T-helper 2 cell treated with Interferon-gamma antibody and Interleukin-4, amounts not matched to agents 5 μg/mL and 100 μg/mL, for 36 hours (primary cell): ENCODE results near the gene GFRA4.

Source experiments
- DNase-seq: peaks from one replicate; pipeline ENCODE4 v3.0.0; 2021; ENCODE audit warnings: low spot score
- H3K27ac Mint-ChIP-seq: one replicate; pipeline ENCODE4 v1.8.0; 2021; ENCODE audit warnings: mild to moderate bottlenecking, mixed read lengths
- H3K27me3 Mint-ChIP-seq: one replicate; pipeline ENCODE4 v1.8.0; 2021; ENCODE audit warnings: low read depth, mixed read lengths
- H3K36me3 Mint-ChIP-seq: one replicate; pipeline ENCODE4 v1.8.0; 2021; ENCODE audit warnings: low read depth, mixed read lengths
- H3K4me1 Mint-ChIP-seq: one replicate; pipeline ENCODE4 v1.8.0; 2021; ENCODE audit warnings: low read depth, mixed read lengths
- H3K4me3 Mint-ChIP-seq: one replicate; pipeline ENCODE4 v1.8.0; 2022; ENCODE audit warnings: mild to moderate bottlenecking, moderate library complexity, mixed read lengths
- H3K9me3 Mint-ChIP-seq: one replicate; pipeline ENCODE4 v1.8.0; 2021; ENCODE audit warnings: mixed read lengths

Gene GFRA4

GRCh38 chr20:3659492-3660261 lies 3.5 kb downstream of the GFRA4 start:
- Mint-ChIP-seq H3K4me1 (peaks cover 8% of the 10 kb centered on the region), H3K9me3 (no peaks in the 10 kb centered on the region), H3K36me3 (no peaks in the 10 kb centered on the region), H3K27me3 (peaks cover 43% of the 10 kb centered on the region), H3K4me3 (no peak overlapping the region), H3K27ac (no peak overlapping the region)
- DNase-seq = no peak

GRCh38 chr20:3658716-3659491 lies 4.3 kb downstream of the GFRA4 start:
- Mint-ChIP-seq H3K4me1 (peaks cover 8% of the 10 kb centered on the region), H3K36me3 (no peaks in the 10 kb centered on the region), H3K9me3 (no peaks in the 10 kb centered on the region), H3K27me3 (peaks cover 37% of the 10 kb centered on the region), H3K27ac (no peak overlapping the region), H3K4me3 (peak overlapping the region; percentile 54)
- no peak for DNase-seq

- no peaks in the 10 kb centered on the region for H3K36me3 Mint-ChIP-seq
- peaks cover 12% of the 10 kb centered on the region for H3K4me1 Mint-ChIP-seq
- peaks cover 33% of the 10 kb centered on the region for H3K27me3 Mint-ChIP-seq
- H3K4me3 Mint-ChIP-seq = no peak overlapping the region
- no peak overlapping the region for H3K27ac Mint-ChIP-seq
- DNase-seq = no peak
- H3K9me3 Mint-ChIP-seq = no peaks in the 10 kb centered on the region
Measured at GRCh38 chr20:3658019-3658715, 5.0 kb downstream of the GFRA4 start.

DNA sequence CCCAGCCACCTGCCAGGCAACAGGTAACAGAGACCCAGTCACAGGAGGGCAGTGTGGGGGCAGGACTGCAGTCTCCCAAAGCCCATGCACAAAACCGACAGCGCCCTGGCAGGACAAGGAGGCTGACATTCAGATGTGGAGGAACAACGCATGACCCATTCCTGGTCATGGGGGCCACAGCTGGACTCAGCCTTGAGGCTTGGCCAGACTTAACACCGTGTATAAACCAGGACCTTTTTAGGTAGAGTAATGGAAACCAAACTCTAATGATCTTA lies 8.1 kb downstream of the GFRA4 start:
- no peak overlapping the region for H3K4me3 Mint-ChIP-seq
- H3K27ac Mint-ChIP-seq = no peak overlapping the region
- H3K9me3 Mint-ChIP-seq = no peaks in the 10 kb centered on the region
- peaks cover 14% of the 10 kb centered on the region for H3K27me3 Mint-ChIP-seq
- DNase-seq = no peak
- H3K36me3 Mint-ChIP-seq = no peaks in the 10 kb centered on the region
- peaks cover 19% of the 10 kb centered on the region for H3K4me1 Mint-ChIP-seq

- no peak for DNase-seq
- H3K4me3 Mint-ChIP-seq = no peak overlapping the region
- no peaks in the 10 kb centered on the region for H3K36me3 Mint-ChIP-seq
- H3K27ac Mint-ChIP-seq = no peak overlapping the region
- H3K9me3 Mint-ChIP-seq = no peaks in the 10 kb centered on the region
- H3K27me3 Mint-ChIP-seq = peaks cover 10% of the 10 kb centered on the region
- H3K4me1 Mint-ChIP-seq = peaks cover 19% of the 10 kb centered on the region
Measured at GRCh38 chr20:3654326-3655130, 8.7 kb downstream of the GFRA4 start.

DNA sequence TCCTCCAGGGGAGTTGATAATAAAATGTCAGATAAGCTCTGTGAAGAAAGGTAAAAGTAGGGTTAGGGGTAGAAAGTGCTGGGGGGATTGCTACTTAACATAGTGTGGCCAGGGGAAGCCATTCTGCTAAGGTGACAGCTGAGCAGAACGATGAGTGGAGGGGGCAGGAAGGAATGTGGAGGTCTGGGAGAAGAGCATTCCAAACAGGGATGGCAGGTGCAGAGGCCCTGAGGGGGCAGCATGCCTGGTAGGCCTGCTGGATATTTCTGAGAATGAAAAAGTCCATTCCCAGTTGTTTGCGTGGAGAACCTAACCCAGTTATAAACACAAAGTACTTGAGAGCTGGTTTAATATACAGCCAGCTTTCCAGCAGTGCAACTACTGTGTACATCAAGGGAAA lies 9.3 kb downstream of the GFRA4 start:
- peaks cover 15% of the 10 kb centered on the region for H3K4me1 Mint-ChIP-seq
- peaks cover 4% of the 10 kb centered on the region for H3K27me3 Mint-ChIP-seq
- DNase-seq = no peak
- no peaks in the 10 kb centered on the region for H3K9me3 Mint-ChIP-seq
- H3K4me3 Mint-ChIP-seq = no peak overlapping the region
- no peak overlapping the region for H3K27ac Mint-ChIP-seq
- H3K36me3 Mint-ChIP-seq = no peaks in the 10 kb centered on the region

- no peak for DNase-seq
- Mint-ChIP-seq H3K36me3 (no peaks in the 10 kb centered on the region), H3K4me3 (no peak overlapping the region), H3K4me1 (peaks cover 10% of the 10 kb centered on the region), H3K27me3 (no peaks in the 10 kb centered on the region), H3K27ac (no peak overlapping the region), H3K9me3 (no peaks in the 10 kb centered on the region)
Measured at GRCh38 chr20:3652676-3653596, 10.3 kb downstream of the GFRA4 start.

- H3K4me3 Mint-ChIP-seq = no peak overlapping the region
- no peak overlapping the region for H3K27ac Mint-ChIP-seq
- H3K4me1 Mint-ChIP-seq = peaks cover 10% of the 10 kb centered on the region
- no peak for DNase-seq
- H3K36me3 Mint-ChIP-seq = no peaks in the 10 kb centered on the region
- no peaks in the 10 kb centered on the region for H3K9me3 Mint-ChIP-seq
- no peaks in the 10 kb centered on the region for H3K27me3 Mint-ChIP-seq
Measured at GRCh38 chr20:3652221-3652620, 11.0 kb downstream of the GFRA4 start.

GRCh38 chr20:3651204-3651962 lies 11.8 kb downstream of the GFRA4 start:
- Mint-ChIP-seq H3K4me3 (no peak overlapping the region), H3K4me1 (peaks cover 10% of the 10 kb centered on the region), H3K27me3 (no peaks in the 10 kb centered on the region), H3K36me3 (no peaks in the 10 kb centered on the region), H3K9me3 (no peaks in the 10 kb centered on the region), H3K27ac (no peak overlapping the region)
- no peak for DNase-seq

GRCh38 chr20:3648951-3649350 lies 14.2 kb downstream of the GFRA4 start:
- Mint-ChIP-seq H3K27ac (no peak overlapping the region), H3K4me1 (peaks cover 10% of the 10 kb centered on the region), H3K36me3 (no peaks in the 10 kb centered on the region), H3K27me3 (no peaks in the 10 kb centered on the region), H3K9me3 (no peaks in the 10 kb centered on the region), H3K4me3 (no peak overlapping the region)
- DNase-seq = no peak

DNA sequence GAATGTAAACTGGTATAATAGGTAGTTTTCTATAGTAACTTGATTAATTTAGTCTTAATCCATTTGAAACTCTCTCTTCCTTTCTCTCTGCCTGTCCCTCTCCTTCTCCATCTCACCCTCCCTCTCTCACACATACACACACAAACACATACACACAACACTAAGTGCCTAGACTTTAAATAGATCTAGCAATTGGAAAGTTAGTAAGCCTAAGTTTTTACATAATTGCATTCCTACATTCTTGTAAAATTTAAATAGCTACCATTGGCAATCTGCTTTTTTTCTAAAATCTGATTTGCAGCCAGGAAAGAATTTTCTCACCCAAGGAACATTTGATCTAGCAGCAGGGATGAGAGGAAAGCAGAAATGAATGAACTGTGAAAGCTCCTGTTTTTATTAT lies 15.7 kb downstream of the GFRA4 start:
- H3K4me1 Mint-ChIP-seq = peaks cover 3% of the 10 kb centered on the region
- H3K4me3 Mint-ChIP-seq = no peak overlapping the region
- DNase-seq = no peak
- no peaks in the 10 kb centered on the region for H3K9me3 Mint-ChIP-seq
- H3K27ac Mint-ChIP-seq = no peak overlapping the region
- no peaks in the 10 kb centered on the region for H3K27me3 Mint-ChIP-seq
- H3K36me3 Mint-ChIP-seq = no peaks in the 10 kb centered on the region

GRCh38 chr20:3646651-3647050 lies 16.5 kb downstream of the GFRA4 start:
- peaks cover 2% of the 10 kb centered on the region for H3K36me3 Mint-ChIP-seq
- no peaks in the 10 kb centered on the region for H3K9me3 Mint-ChIP-seq
- no peaks in the 10 kb centered on the region for H3K4me1 Mint-ChIP-seq
- no peaks in the 10 kb centered on the region for H3K27me3 Mint-ChIP-seq
- no peak for DNase-seq
- H3K4me3 Mint-ChIP-seq = no peak overlapping the region
- H3K27ac Mint-ChIP-seq = no peak overlapping the region
